ENCODE results near the gene SHD. TPM values are rescaled to one million over a fixed set of nuclear protein-coding genes. Genes with fewer than 3 reads are reported as not detected.
A peak's percentile ranks its signal among the peaks of the same experiment; 100 is the strongest.

SHD gene
- total and polyA plus RNA-seq, 2 of the 13 experiments (the other 11 are each of a cell fraction or from before 2014, with no cell fraction given) = 0.11 to 0.20 TPM

GRCh38 chr19:4234862-4235201 is 44.2 kb upstream of the SHD start (continued):
- TF ChIP-seq ZNF280D (CRISPR knock-in tag; IDR thresholded peaks at IDR 0.05) = no peak
- no peak for TF ChIP-seq ZNF274 (CRISPR knock-in tag; IDR thresholded peaks at IDR 0.05)
- no peak for TF ChIP-seq ZNF431 (CRISPR knock-in tag; IDR thresholded peaks at IDR 0.05; ENCODE audit: borderline replicate concordance, low read depth)
- TF ChIP-seq ZNF333 (CRISPR knock-in tag; IDR thresholded peaks at IDR 0.05; ENCODE audit: borderline replicate concordance) = no peak
- no peak for TF ChIP-seq CREB1 (IDR thresholded peaks at IDR 0.05)
- TF ChIP-seq CREB1 (CRISPR knock-in tag; IDR thresholded peaks at IDR 0.05) = no peak
- TF ChIP-seq PBX2 (CRISPR knock-in tag; IDR thresholded peaks at IDR 0.05) = no peak
- no peak for TF ChIP-seq ZNF496 (CRISPR knock-in tag; IDR thresholded peaks at IDR 0.05; ENCODE audit: insufficient replicate concordance)
- no peak for TF ChIP-seq ZNF354B (CRISPR knock-in tag; IDR thresholded peaks at IDR 0.05)
- no peak for TF ChIP-seq ZBTB8A (CRISPR knock-in tag; IDR thresholded peaks at IDR 0.05; ENCODE audit: borderline replicate concordance, low read depth)
- 0 out of 2 replicates have a peak, but pooled peaks have one; percentile 2 for TF ChIP-seq ARID2 (CRISPR knock-in tag; IDR thresholded peaks at IDR 0.05; ENCODE audit: borderline replicate concordance)
- TF ChIP-seq SOX5 (CRISPR knock-in tag; IDR thresholded peaks at IDR 0.05; ENCODE audit: borderline replicate concordance) = no peak
- no peak for TF ChIP-seq ZNF510 (CRISPR knock-in tag; IDR thresholded peaks at IDR 0.05; ENCODE audit: low read depth)
- TF ChIP-seq TIGD3 (CRISPR knock-in tag; IDR thresholded peaks at IDR 0.05; ENCODE audit: borderline replicate concordance) = no peak
- peak; percentile 82 for TF ChIP-seq ZNF12 (CRISPR knock-in tag; IDR thresholded peaks at IDR 0.05)
- TF ChIP-seq MBNL3 (CRISPR knock-in tag; conservative IDR thresholded peaks at IDR 0.05) = no peak
- TF ChIP-seq CSRNP2 (CRISPR knock-in tag; conservative IDR thresholded peaks at IDR 0.05; ENCODE audit: low read depth) = no peak
- no peak for TF ChIP-seq ZNF878 (CRISPR knock-in tag; IDR thresholded peaks at IDR 0.05)
- 0 out of 2 replicates have a peak, but pooled peaks have one; percentile 34 for TF ChIP-seq BHLHE40 (IDR thresholded peaks at IDR 0.05; ENCODE audit: low read length)
- no peak for TF ChIP-seq ZNF414 (CRISPR knock-in tag; IDR thresholded peaks at IDR 0.05)
- no peak for TF ChIP-seq SMC3 (IDR thresholded peaks at IDR 0.05; ENCODE audit: low read length)
- TF ChIP-seq ZSCAN5A (CRISPR knock-in tag; IDR thresholded peaks at IDR 0.05; ENCODE audit: borderline replicate concordance) = no peak
